GM12872 (cell line): Measurements from ENCODE around the gene C2orf92.

Experiments used
- CTCF ChIP-seq: IDR thresholded peaks from 3 replicates; pipeline ENCODE4 v1.5.1; 2011; ENCODE audit warnings: low read depth, mild to moderate bottlenecking, low read length, moderate library complexity; ENCODE audit not compliant: insufficient read depth

The C2orf92 gene

GRCh38 chr2:97669448-97669847, at the start of gene C2orf92:
Gene C2orf92 (plus strand): TSS chr2:97669713. CDS start chr2:97669789, 76 bp downstream.
- no peak for TF ChIP-seq CTCF

- no peak for TF ChIP-seq CTCF
Measured at GRCh38 chr2:97644023-97644717, 25.3 kb upstream of the C2orf92 start.

GRCh38 chr2:97645112-97645694, 24.3 kb upstream of the C2orf92 start:
- TF ChIP-seq CTCF, result no peak

GRCh38 chr2:97645695-97646629, 23.6 kb upstream of the C2orf92 start, which contains the start of gene COX5B:
Gene COX5B (plus strand): TSS chr2:97646062. CDS start chr2:97646087, 25 bp downstream.
- TF ChIP-seq CTCF, result no peak

GRCh38 chr2:97646977-97647376, 22.5 kb upstream of the C2orf92 start:
- TF ChIP-seq CTCF, result no peak

- TF ChIP-seq CTCF, result no peak
Measured at GRCh38 chr2:97651114-97651513, 18.4 kb upstream of the C2orf92 start.

GRCh38 chr2:97653473-97653872, 16.0 kb upstream of the C2orf92 start:
- no peak for TF ChIP-seq CTCF
